GM12873 (cell line): ENCODE results near the gene MEAF6.

Experiments used
- CTCF ChIP-seq: IDR thresholded peaks from 2 replicates; pipeline ENCODE4 v1.5.1; 2012; ENCODE audit warnings: low read depth, mild to moderate bottlenecking, moderate library complexity, low read length, control low read depth; ENCODE audit not compliant: insufficient read depth; ENCODE audit errors: missing control alignments

MEAF6 gene

DNA sequence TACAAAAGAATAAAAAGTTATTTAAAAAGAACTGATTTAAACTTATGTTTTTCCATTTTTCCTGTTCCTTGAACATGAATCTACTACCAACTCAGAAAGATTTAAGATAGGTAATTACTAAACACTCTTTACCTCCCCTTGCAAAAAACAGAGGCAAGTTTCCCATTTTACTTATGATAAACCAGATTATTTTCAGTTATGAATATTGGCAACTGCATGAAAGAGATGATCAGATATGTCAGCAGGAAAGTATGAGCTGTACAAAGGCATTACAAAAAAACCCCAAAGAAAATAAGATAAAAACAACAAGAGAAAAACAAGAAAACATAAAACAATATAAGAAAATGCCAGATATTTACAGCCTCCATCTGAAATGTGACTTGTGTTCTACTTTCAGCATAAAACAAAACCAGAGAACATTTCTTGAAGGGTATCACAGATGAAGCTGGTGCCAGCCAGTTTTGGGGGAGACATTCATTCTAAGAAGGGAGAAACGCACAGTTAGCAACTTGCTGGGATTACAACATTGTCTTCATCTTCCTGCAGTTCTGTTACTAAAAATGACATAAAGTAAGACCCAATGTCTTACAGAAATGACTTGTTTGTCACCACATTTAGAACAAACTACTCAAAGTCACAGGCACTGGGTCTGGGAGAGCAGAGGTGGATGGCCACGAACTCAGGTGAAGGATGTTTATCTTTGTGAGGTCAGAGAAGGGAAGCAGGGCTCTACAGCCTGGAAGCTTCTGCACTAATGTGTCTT is 21.0 kb downstream of the MEAF6 start:
- TF ChIP-seq CTCF: no peak

GRCh38 chr1:37487619-37487984 is 27.0 kb downstream of the MEAF6 start:
- no peak for TF ChIP-seq CTCF

DNA sequence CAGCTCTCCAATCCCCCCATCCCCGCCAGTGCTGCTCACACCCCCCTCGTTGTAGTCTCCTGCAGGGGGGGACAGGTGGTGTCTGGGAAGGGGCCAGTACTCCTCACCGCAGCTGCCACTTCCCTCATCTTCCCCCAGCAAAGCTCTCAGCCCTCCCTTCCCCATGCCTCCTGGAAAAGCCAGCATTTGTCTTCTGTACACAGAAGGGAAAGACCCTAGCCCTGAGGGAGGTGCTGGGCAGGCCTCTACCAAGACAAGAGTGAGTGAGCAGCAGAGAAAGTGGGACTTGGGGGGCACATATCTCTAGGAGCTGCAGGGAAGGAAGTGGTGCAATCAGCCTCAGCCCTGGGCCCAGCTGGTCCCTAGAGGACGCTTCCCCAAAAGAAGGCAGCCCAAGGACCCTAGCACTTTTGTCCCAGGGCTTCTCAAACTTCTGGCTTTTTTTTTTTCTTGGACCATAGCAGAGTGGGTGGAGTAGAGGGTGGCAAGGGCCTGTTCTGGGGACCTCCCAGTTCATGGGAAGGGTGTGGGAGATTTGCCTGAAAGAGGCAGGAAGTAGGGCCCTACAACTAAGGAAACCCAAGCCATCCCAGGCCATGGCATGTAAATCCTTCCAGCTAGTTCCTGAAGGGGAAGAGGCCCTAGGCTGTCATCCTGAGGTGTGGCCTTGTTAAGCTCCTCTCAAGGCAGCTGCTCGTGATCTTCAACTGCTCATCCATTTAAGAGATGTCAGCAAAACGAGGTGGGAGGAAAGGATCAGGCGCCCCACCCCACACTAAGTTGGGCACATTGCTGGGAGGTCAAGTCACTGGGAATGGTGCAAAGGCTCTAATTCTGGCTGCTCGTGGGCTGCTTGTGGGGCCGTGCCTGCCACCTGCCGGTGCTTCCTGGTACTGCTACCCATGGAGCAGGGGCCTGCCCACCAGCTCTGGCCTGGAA is 27.6 kb downstream of the MEAF6 start:
- peak; percentile 97 for TF ChIP-seq CTCF

- TF ChIP-seq CTCF: no peak
These were observed 28.5 kb downstream of the MEAF6 start for GRCh38 chr1:37485902-37486679.

DNA sequence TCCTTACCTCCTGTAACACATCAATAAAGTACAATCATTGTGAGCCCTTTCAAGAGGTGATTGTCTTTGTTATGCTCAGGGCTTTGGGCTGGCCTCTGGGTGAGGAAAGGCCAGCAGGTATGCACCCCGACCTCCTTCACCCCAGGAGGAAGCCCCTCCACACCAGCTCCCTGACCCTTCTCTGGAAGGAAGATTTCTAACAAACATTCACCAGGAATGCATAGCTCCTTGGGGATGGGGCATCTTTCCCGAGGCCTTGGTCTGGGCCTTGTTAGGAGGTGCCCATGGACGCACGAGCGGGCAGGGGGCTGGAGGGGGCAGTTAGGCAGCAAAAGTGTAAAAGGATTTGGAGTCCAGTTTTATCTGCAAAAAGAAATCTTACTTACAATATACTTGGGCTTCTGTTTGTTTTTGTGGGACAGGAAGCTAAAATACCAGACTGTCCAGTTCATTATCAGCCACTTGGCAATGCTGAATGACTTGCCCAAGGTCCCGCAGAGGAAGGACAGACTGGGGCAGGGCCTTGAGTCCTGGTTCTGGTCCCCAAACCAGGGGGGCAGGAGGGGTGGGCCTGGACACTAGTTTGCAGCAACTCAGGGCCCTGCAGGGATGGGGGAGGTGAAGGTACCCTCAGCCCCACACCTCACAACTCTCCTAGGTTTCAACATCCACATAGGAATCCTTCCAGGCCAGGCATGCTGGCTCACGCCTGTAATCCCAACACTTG is 30.1 kb downstream of the MEAF6 start:
- no peak for TF ChIP-seq CTCF

DNA sequence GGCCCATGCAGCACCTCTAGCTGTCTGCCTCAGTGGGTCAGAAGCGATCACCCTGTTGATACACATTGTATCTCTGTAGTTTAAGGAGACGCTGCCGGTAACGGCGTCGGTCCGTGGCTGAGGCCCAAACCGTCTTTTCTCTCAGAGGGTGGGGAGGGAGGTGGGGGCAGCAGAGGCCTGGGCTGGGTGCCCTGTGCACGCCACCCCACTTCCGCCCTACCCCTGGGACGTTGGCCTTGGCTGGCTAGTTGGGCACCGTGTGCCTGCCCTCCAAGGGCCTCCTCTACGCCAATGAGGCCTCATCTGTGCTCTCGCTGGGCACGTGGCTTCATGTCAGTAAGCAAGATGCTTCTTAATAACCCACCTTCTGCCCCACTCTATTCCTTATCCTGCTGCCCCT is 30.8 kb downstream of the MEAF6 start:
- TF ChIP-seq CTCF: no peak
